ENCODE data around the gene PRKAG2.

- TF ChIP-seq CTCF (IDR thresholded peaks at IDR 0.05) (no peak), POLR2A (IDR thresholded peaks at IDR 0.05) (no peak)
Measured at GRCh38 chr7:151712810-151713125, 164.1 kb downstream of the PRKAG2 start.

Measured in Peyer's patch (tissue), 4 donors.